Activated CD4-positive, alpha-beta T cell treated with anti-CD3 and anti-CD28 coated beads, Interleukin-2, Interleukin-4, amounts not matched to agents 100 ng/mL and 50 ng/mL, durations not matched to agents 16 hours and 8 hours (primary cell): ENCODE measurements around the gene CD7.

Experiments
- DNase-seq: peaks from one replicate; pipeline ENCODE4 v3.0.0-alpha.2; 2020; ENCODE audit warnings: low spot score

Gene CD7

GRCh38 chr17:82314727-82315605, 2.4 kb downstream of the CD7 start:
- no peak for DNase-seq

- no peak for DNase-seq
Observed at GRCh38 chr17:82314012-82314726, 3.2 kb downstream of the CD7 start.

GRCh38 chr17:82313195-82314011, 4.0 kb downstream of the CD7 start:
- no peak for DNase-seq

- no peak for DNase-seq
Observed at GRCh38 chr17:82311971-82312370, 5.4 kb downstream of the CD7 start.

- no peak for DNase-seq
Observed at GRCh38 chr17:82310877-82311276, 6.5 kb downstream of the CD7 start.

- DNase-seq = no peak
Observed at GRCh38 chr17:82309656-82310570, 7.5 kb downstream of the CD7 start.

GRCh38 chr17:82305727-82306300, 11.6 kb downstream of the CD7 start:
- no peak for DNase-seq

- DNase-seq = no peak
Observed at GRCh38 chr17:82304826-82305726, 12.3 kb downstream of the CD7 start.

GRCh38 chr17:82303944-82304808, 13.2 kb downstream of the CD7 start:
- DNase-seq = no peak

GRCh38 chr17:82302991-82303943, 14.1 kb downstream of the CD7 start:
- no peak for DNase-seq

GRCh38 chr17:82302568-82302963, 14.8 kb downstream of the CD7 start:
- no peak for DNase-seq

GRCh38 chr17:82301916-82302567, 15.4 kb downstream of the CD7 start:
- DNase-seq = peak; percentile 57

GRCh38 chr17:82301300-82301915, 16.0 kb downstream of the CD7 start:
- DNase-seq = no peak

- peak; percentile 56 for DNase-seq
Observed at GRCh38 chr17:82300707-82301270, 16.6 kb downstream of the CD7 start.

- DNase-seq = no peak
Observed at GRCh38 chr17:82300228-82300627, 17.2 kb downstream of the CD7 start.

- no peak for DNase-seq
Observed at GRCh38 chr17:82299452-82299851, 18.0 kb downstream of the CD7 start.
